ENCODE measurements around the gene MEMO1.
A peak's percentile ranks its signal among the peaks of the same experiment; 100 is the strongest.
"Not testable (repeated sequence)": the region's sequence is repeated elsewhere in the genome, so short reads cannot be mapped to it uniquely, and the experiment has no call there.

The MEMO1 gene

DNA sequence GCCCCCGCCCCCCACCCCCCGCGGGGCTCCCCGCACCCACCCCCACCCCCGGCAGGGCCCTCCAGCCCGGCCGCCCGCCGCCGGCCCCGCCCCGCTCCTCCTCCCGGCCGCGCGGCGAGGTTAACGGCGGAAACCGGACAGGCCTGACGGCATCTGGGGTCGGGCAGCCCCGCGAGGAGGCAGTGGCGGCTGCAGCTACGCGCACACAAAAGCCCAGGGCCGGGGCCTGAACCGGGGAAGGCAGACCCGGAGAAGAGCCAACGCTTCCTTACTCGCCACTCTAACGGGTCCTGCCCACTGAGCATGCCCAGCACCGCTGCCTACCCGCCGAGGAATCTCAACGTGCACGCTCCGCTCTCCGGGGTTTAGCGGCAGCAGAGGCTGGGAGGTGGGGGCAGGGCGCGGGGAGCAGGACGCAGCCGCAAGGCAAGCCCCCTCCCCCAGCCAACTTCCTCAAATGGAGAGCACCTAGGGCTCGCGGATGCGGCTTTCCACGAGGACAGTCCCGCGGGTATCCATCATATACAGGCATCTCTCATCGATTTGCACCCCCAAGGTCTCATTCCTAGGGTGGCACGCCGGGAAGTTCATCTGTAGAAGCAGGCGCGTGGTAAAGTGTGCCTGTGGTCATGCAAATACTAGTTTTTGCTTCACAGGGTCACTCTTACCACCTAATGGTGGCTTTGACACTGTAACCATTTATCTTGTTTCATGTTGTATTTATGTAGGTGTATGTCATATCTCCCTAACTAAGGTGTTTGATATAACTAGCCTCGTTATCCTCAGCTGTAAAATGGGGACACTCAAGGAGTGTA, at the start of gene MEMO1:
TSS of gene MEMO1 (minus strand) at position 339 of the 815 bp plus-strand sequence. CDS start 761 bp downstream, outside the sequence.
- DNase-seq (ENCODE audit: low spot score): peak; percentile 95

DNA sequence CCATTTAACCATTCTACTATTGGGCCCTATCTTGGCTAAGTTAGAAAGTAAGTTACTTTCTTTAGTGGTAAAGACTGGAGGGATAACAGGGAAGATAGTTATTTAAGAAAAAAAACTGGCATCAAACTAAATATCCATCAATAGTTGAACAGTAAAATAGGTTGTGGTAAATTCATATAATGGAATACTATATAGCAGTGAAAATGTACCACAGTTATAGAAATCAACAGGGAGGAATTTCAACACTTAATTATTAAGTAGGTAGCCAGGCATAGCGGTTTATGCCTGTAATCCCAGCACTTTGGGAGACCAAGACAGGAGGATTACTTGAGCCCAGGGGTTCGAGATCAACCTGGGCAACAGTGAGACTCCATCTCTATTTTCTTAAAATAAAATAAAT, 49.5 kb upstream of the MEMO1 start:
- DNase-seq (ENCODE audit: low spot score): no peak

DNA sequence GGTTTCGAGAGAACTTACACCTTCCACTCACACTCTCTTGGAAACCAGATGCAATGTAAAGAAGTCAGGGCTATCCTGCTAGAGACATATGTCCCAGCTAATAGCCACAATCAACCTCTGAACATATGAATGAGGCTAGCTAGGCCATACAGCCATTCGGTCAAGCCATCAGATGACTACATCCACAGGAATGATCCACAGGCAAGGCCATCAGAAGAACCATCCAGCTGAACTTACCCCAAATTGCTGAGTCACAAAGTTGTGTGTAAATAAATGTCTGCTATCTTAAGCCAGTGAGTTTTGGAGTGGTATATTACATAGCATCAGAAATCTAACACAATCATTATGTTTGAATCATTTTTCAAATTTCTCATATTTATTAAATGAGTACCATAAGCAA, 47.3 kb upstream of the MEMO1 start:
- DNase-seq (ENCODE audit: low spot score): no peak

DNA sequence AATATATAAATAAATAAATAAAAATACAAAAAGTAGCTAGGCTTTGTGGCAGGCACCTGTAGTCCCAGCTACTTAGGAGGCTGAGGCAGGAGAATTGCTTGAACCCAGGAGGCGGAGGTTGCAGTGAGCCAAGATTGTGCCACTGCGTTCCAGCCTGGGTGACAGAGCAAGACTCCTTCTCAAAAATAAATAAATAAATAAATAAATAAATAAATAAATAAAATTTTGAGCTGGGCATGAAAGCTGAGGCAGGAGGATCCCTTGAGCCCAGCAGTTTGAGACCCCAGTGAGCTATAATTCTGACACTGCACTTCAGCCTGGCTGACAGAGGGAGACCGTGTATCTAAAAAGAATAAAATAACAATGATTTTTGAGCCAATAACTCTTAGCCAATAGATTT, 43.8 kb upstream of the MEMO1 start:
- not testable (repeated sequence) for DNase-seq (ENCODE audit: low spot score)

DNA sequence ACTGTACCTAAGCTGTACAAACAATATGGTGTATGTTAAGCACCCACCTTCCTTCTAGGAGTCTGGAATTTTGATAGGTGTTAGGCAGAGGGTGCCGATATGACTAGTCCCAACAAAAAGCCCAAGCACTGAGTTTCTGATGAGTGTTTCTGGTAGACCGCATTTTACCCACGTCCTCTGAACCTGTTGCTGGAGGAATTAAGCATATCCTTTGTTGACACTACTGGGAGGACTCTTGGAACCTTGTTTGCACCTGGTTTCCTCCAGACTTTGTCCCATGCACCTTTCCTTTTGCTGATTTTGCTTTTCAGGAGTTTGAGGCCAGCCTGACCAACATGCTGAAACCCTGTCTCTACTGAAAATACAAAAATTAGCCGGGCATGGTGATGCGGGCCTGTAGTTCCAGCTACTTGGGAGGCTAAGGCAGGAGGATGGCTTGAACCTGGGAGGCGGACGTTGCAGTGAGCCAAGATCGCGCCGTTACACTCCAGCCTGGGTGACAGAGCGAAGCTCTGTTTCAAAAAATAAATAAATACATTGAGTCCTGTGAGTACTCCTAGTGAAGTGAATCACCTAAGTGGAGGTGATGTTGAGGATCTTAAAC, 41.1 kb upstream of the MEMO1 start:
- DNase-seq (ENCODE audit: low spot score): no peak

DNA sequence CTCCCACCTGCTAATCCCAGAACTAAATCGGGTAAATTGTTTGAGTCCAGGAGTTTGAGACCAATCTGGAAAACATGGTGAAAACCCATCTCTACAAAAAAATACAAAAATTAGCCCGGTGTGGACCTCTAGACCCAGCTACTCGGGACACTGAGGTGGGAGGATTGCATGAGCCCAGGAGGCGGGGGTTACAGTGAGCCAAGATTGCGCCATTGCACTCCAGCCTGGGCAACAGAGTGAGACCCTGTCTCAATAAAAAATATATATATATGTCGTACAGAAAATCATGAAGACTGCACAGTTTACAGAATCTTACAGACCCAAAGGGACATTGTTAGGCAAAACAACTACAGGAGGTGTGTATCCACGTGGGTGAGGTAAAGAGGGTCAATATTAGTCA, 32.8 kb upstream of the MEMO1 start:
- no peak for DNase-seq (ENCODE audit: low spot score)

DNA sequence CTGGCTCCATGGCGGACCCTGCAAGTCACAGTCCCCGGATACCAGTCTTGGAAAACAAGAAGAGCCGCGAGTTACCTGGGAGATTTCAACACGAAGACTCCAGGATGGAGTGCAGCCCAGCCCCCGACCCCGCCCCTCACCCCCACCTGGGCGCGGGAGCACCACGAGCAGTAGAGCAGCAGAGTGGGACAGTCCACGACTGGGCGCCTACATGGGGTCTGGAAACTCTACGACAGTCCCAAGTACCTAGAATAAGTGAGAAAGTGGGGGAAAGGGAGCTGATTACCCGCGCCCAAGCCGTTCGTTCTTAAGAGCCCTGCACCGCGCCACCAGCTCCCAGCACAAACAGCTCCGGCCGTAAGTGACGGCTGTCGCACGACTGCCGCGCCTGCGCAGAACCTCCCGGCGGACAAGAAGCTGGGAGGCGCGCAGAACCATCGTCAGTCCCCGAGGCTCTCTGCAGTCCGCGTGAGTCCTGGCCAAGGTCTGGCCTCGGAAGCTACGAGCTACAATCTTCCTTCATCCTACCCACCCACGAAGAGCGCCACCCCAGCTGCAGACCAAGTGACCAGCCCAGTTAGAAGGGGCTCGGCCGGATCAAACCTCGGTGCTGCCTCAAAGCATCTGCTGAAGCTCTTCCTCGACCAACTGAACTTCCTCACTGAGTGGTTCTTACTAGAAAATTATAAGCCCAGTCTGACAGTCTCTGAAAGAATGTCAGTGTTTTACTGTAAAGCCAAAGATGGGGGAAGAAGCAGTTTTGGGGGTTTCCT, 28.8 kb upstream of the MEMO1 start, which contains the start of gene DPY30:
TSS of gene DPY30 (minus strand) at position 359 of the 773 bp plus-strand sequence. CDS start at position 10, 349 bp downstream.
- peak; percentile 92 for DNase-seq (ENCODE audit: low spot score)

DNA sequence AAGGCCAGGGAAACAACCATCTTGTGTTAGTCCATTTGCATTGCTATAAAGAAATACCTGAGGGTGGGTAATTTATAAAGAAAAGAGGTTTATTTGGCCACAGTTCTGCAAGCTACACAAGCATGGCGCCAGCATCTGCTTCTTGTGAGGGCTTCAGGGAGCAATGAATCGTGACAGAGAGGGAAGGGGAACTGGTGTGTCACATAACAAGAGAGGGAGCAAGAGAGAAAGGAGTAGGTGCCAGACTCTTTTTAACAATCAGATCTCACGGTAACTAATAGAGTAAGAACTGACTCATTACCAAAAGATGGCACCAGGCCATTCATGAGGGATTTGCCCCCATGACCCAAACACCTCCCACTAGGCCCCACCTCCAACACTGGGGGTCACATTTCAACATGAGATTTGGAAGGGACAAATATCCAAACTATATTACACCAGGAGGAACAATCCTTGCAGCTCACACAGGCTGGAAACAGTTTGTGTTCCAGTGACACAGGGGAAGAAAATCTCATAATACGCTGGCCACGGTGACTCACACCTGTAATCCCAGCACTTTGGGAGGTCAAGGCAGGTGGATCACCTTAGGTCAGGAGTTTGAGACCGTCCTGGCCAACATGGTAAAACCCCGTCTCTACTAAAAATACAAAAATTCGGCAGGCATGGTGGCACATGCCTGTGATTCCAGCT, 23.5 kb upstream of the MEMO1 start:
- DNase-seq (ENCODE audit: low spot score): not testable (repeated sequence)

DNA sequence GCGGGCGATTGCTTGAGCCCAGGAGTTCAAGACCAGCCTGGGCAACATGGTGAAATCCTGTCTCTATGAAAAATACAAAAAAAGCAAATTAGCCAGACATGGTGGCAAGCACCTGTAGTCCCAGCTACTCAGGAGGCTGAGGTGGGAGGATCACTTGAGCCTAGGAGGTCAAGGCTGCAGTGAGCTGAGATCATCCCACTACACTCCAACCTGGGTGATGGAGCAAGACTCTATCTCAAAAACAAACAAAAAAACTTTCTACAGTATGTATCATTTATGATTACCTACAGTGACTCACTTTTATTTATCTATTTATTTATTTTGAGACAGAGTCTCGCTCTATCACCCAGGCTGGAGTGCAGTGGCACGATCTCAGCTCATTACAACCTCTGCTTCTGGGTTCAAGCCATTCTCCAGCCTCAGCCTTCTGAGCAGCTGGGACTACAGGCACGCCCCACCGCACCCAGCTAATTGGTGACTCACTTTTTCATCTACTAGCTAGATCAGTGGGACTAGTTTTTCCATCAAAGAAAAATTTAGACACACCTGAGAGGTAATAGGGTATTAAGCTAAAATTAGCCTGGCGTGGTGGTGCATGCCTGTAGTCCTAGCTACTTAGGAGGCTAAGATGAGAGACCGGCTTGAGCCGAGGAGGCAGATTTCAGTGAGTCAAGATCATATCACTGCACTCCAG, 8.1 kb upstream of the MEMO1 start:
- DNase-seq (ENCODE audit: low spot score): not testable (repeated sequence)

DNA sequence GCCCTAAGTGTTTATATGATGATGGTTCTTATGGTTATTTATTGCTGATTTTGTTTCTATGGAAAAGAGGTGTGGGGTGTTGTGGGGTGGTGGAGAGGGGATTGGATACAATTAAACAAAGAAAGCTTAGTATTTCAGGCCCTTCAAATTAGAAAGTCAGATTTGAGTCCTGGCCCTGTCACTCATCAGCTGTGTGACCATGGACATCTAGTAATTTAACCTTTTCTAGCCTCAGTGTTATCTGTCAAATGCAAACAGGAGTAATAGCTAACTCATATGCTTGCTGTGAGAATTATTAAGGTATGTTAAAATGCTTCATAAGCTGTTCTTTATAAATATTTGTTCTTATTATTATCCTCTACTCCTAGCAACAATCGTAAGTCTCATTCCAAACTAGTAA, 2.1 kb upstream of the MEMO1 start:
- DNase-seq (ENCODE audit: low spot score): no peak

DNA sequence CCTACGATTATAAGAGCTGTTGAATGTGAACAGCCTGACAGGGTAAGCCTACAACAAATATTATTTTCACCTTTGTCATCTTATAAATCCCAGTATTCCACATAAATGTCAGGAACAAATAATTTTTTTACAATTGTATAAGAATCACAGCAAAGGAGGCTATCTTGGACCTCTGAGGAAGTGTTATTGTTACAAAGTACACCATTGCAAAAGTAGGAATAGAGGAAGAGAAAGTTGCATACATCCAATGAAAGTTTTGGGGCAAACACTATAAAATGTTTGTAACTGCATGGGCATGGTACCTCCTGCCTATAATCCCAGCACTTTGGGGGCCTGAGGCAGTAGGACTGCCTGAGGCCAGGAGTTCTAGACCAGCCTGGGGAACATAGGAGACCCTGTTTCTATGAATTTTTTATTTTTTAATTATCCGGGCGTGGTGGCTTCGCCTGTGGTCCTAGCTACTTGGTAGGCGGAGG, 715 bp upstream of the MEMO1 start:
- DNase-seq (ENCODE audit: low spot score): no peak

DNA sequence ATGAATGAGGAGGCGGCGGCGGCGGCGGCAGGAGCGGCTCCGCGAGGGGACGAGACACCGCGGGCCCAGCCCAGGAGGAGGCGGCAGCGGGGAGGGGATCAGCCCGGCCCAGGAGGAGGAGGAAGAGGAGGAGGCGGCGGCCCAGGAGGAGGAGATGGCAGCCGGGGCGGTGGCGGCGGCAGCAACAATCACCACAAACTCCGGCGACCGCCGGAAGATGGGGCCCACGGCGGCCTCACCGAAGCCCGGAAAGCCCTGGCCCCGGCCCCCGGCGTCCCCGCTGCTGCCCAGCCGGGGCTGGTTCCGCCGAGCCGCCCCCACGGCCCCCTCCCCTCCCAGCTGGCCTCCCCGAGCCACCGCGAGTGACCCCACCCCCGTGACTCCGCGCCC, 533 bp downstream of the MEMO1 start:
- not testable (repeated sequence) for DNase-seq (ENCODE audit: low spot score)

DNA sequence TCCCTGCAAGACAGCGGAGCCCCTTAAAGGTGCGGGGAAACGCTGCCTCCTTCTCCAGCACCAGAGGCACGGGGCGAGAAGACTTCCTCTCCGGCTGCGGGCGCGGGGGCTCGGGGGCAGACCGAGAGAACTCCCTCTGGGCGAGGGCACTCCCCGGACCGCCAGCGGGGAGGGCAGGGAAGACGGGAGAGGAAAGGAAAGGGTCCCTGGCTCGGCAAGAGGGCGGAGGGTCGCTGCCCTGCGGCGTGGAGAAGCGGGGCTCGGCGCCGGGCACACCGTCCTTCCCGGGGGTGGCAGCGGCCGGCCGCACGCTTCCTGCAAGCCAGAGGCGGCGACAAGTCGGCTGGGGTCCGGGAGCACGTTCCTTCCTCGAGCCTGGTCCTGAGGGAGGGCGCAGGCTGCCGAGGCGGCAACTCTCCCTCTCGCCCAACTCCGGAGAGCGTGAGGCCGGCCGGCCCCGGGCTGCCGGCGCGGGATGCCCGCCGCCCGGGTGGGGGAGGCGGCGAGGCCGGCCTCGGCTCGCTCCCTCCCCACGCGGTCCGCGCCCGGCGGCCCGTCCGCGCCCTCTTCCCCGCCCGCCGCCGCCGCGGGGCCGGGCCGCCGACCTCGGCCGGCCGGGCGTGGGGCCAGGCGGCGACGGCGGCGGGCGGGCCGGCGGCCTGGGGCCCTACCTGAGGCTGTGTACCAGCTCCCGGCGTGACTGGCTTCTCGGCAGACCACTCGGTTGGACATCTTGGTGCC, 1.1 kb downstream of the MEMO1 start:
- peak; percentile 73 for DNase-seq (ENCODE audit: low spot score)

DNA sequence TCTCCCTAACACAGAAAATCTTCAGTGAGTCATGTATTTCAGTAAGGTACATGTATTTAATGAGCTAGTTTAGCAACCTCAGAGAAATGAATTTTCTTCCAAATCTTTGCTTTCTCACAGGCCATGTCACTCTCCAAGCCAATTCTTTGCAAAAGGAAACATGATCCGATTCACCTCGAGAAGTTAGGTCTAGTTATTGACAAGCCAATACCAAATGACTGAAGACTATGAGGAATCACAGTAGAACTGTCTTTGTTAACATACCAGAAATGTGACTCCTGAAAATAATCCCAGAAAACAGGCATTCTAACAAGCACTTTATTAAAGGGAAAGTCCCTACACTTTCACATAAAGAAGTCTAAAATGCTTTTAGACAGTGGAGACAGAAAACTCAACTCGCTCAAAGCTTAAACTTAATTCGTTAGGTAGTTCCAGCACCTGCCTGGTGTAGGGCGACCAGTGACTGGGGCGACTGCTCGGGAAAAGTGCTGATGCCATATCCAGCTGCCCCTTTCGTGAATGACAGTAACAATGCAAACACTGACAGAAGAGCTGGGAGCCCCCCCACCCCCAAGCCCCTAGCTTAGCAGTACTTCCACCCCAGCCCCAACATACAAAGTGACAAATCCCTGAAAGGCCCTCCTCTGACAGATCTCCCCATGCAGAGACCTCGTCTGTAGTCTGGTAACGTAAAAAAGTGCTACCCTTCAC, 1.8 kb downstream of the MEMO1 start:
- peak; percentile 66 for DNase-seq (ENCODE audit: low spot score)

DNA sequence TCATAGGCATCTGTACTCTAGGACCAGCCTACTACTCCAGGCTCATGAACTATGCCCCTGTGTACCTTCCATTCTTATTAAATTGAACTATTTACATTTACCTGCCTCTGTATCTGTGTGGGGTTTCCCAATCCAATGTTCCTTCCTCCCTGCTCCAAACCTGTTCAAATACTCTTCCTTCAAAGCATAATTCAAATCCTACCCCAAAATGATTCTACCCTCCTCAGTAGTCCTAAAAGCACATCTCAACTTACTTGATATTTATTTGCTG, 3.8 kb downstream of the MEMO1 start:
- DNase-seq (ENCODE audit: low spot score): no peak

DNA sequence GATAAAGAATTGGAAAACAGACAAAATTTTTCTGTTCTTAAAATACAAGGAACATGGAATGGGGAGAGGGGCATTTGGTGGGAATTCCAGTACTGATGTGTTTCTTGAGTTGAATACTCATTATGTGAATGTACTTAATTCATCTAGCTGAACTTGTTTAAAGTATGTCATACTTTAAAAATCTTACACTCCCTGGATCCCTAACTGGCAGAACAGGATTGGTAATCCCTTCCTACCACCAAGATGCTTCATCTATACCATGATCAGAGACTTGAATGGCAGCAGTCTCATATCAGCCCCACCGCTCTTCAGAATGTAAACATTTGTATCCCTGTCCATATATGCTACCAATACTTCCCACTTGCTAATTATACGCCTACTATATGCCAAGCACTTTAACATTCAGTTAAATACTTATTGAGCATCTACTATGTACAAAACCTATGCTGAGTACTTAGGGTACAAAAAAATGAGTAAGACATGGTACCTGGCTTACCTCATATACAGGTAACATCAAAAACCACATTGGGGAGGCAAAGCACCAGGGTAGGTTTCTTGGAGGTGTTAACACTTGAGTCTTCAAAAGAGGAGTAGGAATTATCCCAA, 5.3 kb downstream of the MEMO1 start:
- no peak for DNase-seq (ENCODE audit: low spot score)

DNA sequence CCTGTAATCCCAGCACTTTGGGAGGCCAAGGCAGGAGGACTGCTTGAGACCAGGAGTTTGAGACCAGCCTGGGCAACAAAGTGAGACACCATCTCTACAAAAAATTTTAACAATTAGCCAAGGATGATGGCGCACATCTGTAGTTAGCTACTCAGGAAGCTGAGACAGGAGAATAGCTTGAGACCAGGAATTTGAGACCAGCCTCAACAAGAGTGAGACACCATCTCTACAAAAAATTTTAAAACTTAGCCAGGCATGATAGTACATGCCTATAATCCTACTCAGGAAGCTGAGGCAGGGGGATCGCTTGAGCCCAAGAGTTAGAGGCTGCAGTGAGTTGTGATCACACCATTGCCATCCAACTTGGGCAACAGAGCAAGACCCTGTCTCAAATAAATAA, 7.0 kb downstream of the MEMO1 start:
- DNase-seq (ENCODE audit: low spot score): no peak

DNA sequence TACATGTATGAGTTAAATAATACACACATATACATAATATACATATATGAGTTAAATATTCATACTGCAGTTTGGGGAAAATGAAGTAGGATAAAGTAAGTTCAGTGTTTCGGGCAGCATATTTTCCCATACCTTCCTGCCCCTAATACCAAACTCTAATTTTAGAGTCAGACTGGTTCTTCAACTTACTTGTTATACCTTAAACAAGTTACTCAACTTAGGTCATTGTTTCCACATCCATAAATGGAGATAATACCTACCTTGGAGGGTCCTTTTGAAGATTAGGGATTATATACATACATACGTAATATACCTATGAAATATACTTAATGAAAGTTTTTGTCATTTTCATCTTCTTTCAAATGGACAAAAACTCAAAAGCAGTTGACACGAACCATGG, 8.4 kb downstream of the MEMO1 start:
- no peak for DNase-seq (ENCODE audit: low spot score)

DNA sequence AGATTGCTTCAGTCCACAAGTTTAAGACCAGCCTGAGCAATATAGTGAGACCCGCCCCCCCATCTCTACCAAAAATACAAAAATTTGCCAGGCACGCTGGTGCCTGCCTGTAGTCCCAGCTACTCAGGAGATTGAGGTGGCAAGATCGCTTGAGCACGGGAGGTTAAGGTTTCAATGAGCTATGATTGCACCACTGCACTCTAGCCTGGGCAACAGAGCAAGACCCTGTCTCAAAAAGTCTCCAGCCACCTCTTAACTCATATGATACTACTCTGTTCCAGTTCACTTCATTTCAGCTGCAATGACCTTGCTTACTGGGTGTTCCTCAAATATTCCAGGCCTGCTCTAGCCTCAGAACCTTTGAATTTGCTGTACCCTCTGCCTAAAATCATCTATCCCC, 11.4 kb downstream of the MEMO1 start:
- no peak for DNase-seq (ENCODE audit: low spot score)

Data from left forelimb (tissue), 1 donor.